Mucosa of stomach (tissue), 1 donor: ENCODE measurements around the gene SYVN1.
A peak's percentile ranks its signal among the peaks of the same experiment; 100 is the strongest.
"Not testable (repeated sequence)": the region's sequence is repeated elsewhere in the genome, so short reads cannot be mapped to it uniquely, and the experiment has no call there.

ENCODE experiments used
- H3K27me3 ChIP-seq: one replicate; pipeline ENCODE4 v1.7.0; 2013; ENCODE audit warnings: mild to moderate bottlenecking, low read length; ENCODE audit not compliant: control insufficient read depth, insufficient read depth
- H3K36me3 ChIP-seq: one replicate; pipeline ENCODE4 v1.7.0; 2013; ENCODE audit warnings: low read length; ENCODE audit not compliant: control insufficient read depth, insufficient read depth
- H3K4me1 ChIP-seq: one replicate; pipeline ENCODE4 v1.7.0; 2013; ENCODE audit warnings: mild to moderate bottlenecking, low read length; ENCODE audit not compliant: control insufficient read depth, insufficient read depth
- H3K4me3 ChIP-seq: one replicate; pipeline ENCODE4 v1.7.0; 2013; ENCODE audit warnings: low read length
- H3K9ac ChIP-seq: one replicate; pipeline ENCODE4 v1.7.0; 2013; ENCODE audit warnings: mild to moderate bottlenecking, low read length, moderate library complexity
- H3K9me3 ChIP-seq: one replicate; pipeline ENCODE4 v1.7.0; 2013; ENCODE audit warnings: mild to moderate bottlenecking, low read length, moderate library complexity; ENCODE audit not compliant: control insufficient read depth
- donor health status: Pancreatic carcinoma.

Gene SYVN1

GRCh38 chr11:65119670-65119995, 14.7 kb downstream of the SYVN1 start:
- Histone ChIP-seq H3K27me3 (no peaks in the 10 kb centered on the region), H3K9ac (no peak overlapping the region), H3K4me3 (no peak overlapping the region)

GRCh38 chr11:65118891-65119669, 15.2 kb downstream of the SYVN1 start:
- not testable (repeated sequence) for H3K9me3 ChIP-seq, H3K27me3 ChIP-seq, H3K9ac ChIP-seq, H3K4me3 ChIP-seq
- Histone ChIP-seq H3K36me3 (peaks cover 26% of the 10 kb centered on the region), H3K4me1 (peaks cover 27% of the 10 kb centered on the region)

More at GRCh38 chr11:65119670-65119995, 14.7 kb downstream of the SYVN1 start:
- no peaks in the 10 kb centered on the region for H3K9me3 ChIP-seq
- peaks cover 27% of the 10 kb centered on the region for H3K4me1 ChIP-seq
- H3K36me3 ChIP-seq = peaks cover 26% of the 10 kb centered on the region

- H3K9me3 ChIP-seq = no peaks in the 10 kb centered on the region
- peak overlapping the region; percentile 73 for H3K9ac ChIP-seq
- peaks cover 34% of the 10 kb centered on the region for H3K4me1 ChIP-seq
- no peak overlapping the region for H3K4me3 ChIP-seq
- no peaks in the 10 kb centered on the region for H3K27me3 ChIP-seq
- peaks cover 26% of the 10 kb centered on the region for H3K36me3 ChIP-seq
Observed at GRCh38 chr11:65118097-65118837, 16.1 kb downstream of the SYVN1 start.

GRCh38 chr11:65117206-65118096, 16.9 kb downstream of the SYVN1 start, which contains the start of gene ZNHIT2:
Gene ZNHIT2 (minus strand): TSS chr11:65117701. CDS start chr11:65117653, 48 bp downstream.
- Histone ChIP-seq H3K36me3 (peaks cover 26% of the 10 kb centered on the region), H3K4me1 (peaks cover 41% of the 10 kb centered on the region)

DNA sequence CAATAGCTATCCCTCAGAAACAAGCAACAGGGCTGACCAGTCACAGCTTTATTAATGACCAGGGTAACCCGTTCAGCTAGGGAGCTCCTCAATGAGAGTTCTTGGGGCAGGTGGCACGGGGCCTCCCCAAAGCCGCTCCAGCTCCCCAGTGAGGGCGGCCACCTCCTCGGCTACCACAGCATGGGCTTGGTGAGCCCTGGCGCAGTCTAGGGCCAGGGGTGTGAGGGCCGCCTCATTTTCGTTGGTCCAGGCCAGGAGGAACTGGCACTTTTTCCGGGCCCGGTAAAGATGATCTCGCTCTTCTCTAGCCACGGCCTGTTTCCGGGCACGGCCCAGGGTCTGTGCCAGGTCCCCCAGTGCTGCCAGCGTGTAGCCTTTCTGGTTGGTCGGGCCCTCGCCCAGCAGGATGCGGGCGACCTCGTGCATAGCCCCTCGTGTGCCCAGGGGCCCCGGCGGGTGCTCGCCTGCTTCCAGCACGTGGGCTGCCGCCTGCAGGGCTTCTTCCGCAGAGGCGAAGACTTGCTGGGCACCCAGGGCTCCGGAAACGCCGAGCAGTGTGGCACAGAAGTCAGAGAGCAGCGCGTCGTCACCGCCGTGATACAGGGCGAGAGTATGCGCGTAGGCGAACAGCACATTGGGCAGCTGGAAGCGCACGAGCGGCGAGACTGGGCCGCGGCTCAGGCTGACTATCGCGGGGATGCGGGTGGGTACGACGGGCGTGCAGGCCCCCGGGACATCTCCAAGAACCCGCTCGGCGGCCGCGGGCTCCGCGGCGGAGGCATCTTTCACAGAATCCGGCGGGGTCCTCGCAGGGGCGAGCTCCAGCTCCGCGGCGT, 17.7 kb downstream of the SYVN1 start:
- Histone ChIP-seq H3K36me3 (peaks cover 26% of the 10 kb centered on the region), H3K4me1 (peaks cover 49% of the 10 kb centered on the region)

More at GRCh38 chr11:65117206-65118096, 16.9 kb downstream of the SYVN1 start, which contains the start of gene ZNHIT2:
- Histone ChIP-seq H3K4me3 (peak within 1 kb of the TSS; percentile 33), H3K9me3 (no peaks in the 10 kb centered on the region), H3K27me3 (no peaks in the 10 kb centered on the region), H3K9ac (peak within 1 kb of the TSS; percentile 73)

DNA sequence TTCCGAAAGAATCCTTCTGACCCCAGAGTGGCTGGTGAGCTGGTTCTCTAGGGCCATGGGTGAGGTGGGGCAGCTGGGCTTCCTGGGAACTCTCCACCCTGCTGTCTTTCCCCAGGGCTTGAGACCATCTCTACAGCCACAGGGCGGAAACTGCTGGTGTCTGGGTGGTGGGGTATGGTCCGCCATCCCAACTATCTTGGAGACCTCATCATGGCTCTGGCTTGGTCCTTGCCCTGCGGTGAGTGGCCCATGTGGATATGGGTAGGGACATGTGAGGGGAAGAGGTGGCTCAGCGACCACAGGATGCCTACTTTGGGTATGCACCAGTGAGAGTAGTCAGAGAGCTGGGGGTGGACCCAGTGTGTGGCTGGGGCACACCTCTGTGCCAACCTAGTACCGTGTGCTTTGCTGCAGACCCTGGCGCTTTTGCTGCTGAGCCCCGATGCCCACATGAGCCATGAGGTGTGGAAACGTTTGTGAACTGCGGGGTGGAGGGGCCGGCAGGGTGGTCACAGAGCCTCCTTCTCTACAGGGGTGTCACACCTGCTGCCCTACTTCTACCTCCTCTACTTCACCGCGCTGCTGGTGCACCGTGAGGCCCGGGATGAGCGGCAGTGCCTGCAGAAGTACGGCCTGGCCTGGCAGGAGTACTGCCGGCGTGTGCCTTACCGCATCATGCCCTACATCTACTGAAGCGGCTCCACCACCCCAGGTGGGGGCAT, 18.8 kb downstream of the SYVN1 start:
- H3K9me3 ChIP-seq = no peaks in the 10 kb centered on the region
- peaks cover 50% of the 10 kb centered on the region for H3K4me1 ChIP-seq
- no peak overlapping the region for H3K4me3 ChIP-seq
- H3K9ac ChIP-seq = peak overlapping the region; percentile 73
- H3K27me3 ChIP-seq = no peaks in the 10 kb centered on the region
- peaks cover 22% of the 10 kb centered on the region for H3K36me3 ChIP-seq

More for the DNA sequence above, 17.7 kb downstream of the SYVN1 start:
- H3K9ac ChIP-seq = peak overlapping the region; percentile 73
- peak overlapping the region; percentile 33 for H3K4me3 ChIP-seq
- no peaks in the 10 kb centered on the region for H3K9me3 ChIP-seq
- H3K27me3 ChIP-seq = no peaks in the 10 kb centered on the region

DNA sequence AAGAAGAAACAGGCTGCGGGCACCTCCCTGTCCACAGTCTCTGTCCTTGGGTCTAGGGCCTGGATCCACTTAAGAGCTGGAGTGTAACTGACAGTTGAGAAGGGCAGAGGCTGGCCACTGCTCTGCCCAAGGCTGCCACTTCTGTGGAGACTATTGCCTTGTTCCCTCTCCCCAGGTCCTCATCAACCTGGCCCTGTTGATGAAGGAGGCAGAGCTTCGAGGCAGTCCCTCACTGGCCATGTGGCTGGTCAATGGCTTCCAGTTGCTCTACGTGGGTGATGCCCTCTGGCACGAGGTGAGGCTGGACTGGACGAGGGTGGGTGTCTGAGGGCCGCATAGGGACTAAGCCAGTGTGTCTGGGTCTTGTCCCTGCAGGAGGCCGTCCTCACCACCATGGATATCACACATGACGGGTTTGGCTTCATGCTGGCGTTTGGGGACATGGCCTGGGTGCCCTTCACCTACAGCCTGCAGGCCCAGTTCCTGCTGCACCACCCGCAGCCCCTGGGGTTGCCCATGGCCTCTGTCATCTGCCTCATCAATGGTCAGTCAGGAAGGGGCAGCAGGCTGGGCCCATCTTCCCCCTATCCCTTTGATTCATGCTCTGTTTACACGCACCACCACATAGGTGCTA, 19.7 kb downstream of the SYVN1 start:
- peaks cover 51% of the 10 kb centered on the region for H3K4me1 ChIP-seq

DNA sequence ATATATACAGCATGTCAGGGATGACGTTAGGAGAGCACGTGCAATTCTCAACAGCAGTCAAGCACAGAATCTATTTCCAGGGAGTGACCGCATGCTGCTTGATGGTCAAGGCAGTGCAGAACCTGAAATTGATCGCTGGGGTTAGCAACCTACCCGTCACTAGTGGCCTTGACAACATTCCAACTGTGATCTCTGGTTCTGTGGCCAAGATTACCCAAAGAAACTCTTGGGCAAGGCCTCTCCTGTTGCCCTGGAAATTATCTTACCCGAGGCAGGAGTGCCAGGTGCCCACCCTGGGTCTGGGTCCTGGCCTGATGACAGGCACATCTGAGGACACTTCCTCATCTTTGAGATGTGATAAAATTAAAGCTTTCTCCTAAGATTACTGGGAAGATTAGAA, 20.5 kb downstream of the SYVN1 start:
- no peak overlapping the region for H3K9ac ChIP-seq
- peaks cover 51% of the 10 kb centered on the region for H3K4me1 ChIP-seq
- H3K9me3 ChIP-seq = no peaks in the 10 kb centered on the region
- no peak overlapping the region for H3K4me3 ChIP-seq
- peaks cover 12% of the 10 kb centered on the region for H3K36me3 ChIP-seq
- no peaks in the 10 kb centered on the region for H3K27me3 ChIP-seq

More for the DNA sequence above, 19.7 kb downstream of the SYVN1 start:
- no peak overlapping the region for H3K9ac ChIP-seq
- no peaks in the 10 kb centered on the region for H3K9me3 ChIP-seq
- peaks cover 14% of the 10 kb centered on the region for H3K36me3 ChIP-seq
- H3K27me3 ChIP-seq = no peaks in the 10 kb centered on the region
- H3K4me3 ChIP-seq = no peak overlapping the region

- Histone ChIP-seq H3K27me3 (no peaks in the 10 kb centered on the region), H3K36me3 (peaks cover 7% of the 10 kb centered on the region), H3K9me3 (no peaks in the 10 kb centered on the region), H3K4me1 (peaks cover 51% of the 10 kb centered on the region), H3K4me3 (no peak overlapping the region), H3K9ac (peak overlapping the region; percentile 68)
Observed at GRCh38 chr11:65113361-65113756, 21.0 kb downstream of the SYVN1 start.

- Histone ChIP-seq H3K36me3 (peaks cover under 1% of the 10 kb centered on the region), H3K4me1 (peaks cover 51% of the 10 kb centered on the region), H3K4me3 (peak overlapping the region; percentile 74), H3K9ac (peak overlapping the region; percentile 68), H3K9me3 (no peaks in the 10 kb centered on the region), H3K27me3 (no peaks in the 10 kb centered on the region)
Observed at GRCh38 chr11:65112546-65113360, 21.6 kb downstream of the SYVN1 start.
